Activated naive CD8-positive, alpha-beta T cell treated with anti-CD3 and anti-CD28 coated beads, Interleukin-2, amount 50 U/mL, for 16 hours (primary cell): Measurements from ENCODE around the gene AP4B1.

Experiments
- DNase-seq: peaks from one replicate; pipeline ENCODE4 v3.0.0-alpha.2; 2020; ENCODE audit warnings: low read depth, low spot score

The AP4B1 gene

DNA sequence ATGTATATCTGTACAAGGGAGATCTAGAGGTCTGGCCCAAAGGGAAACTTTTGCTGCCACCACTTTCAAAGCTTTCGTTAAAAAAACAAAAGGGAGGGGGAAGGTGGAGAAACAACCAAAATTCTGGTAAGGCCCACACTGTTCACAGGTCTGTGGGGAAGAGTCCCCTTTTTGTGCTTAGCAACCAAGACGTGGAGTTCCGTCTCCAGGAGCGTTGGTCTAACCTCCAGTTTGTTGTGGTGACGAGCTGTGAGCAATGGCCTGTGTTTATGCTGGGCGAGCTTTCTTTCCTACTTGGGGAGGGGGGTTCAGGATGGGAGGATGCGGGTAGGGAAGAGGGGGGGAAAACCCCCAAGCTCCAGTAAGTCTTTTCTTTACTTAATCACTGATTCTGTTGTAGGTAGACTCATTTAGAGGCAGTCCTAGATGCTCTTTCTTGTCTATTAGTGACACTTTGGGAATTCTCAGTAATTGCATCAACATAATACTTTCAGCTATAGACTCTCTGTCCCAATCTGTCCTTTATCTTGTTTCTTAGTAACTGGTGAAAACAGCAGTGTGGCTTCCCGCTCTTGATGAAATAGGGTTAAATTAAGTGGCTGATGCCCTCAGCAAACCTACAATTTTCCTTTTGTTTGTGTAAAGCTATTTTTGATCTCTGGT lies 26.0 kb upstream of the AP4B1 start:
- DNase-seq: no peak

DNA sequence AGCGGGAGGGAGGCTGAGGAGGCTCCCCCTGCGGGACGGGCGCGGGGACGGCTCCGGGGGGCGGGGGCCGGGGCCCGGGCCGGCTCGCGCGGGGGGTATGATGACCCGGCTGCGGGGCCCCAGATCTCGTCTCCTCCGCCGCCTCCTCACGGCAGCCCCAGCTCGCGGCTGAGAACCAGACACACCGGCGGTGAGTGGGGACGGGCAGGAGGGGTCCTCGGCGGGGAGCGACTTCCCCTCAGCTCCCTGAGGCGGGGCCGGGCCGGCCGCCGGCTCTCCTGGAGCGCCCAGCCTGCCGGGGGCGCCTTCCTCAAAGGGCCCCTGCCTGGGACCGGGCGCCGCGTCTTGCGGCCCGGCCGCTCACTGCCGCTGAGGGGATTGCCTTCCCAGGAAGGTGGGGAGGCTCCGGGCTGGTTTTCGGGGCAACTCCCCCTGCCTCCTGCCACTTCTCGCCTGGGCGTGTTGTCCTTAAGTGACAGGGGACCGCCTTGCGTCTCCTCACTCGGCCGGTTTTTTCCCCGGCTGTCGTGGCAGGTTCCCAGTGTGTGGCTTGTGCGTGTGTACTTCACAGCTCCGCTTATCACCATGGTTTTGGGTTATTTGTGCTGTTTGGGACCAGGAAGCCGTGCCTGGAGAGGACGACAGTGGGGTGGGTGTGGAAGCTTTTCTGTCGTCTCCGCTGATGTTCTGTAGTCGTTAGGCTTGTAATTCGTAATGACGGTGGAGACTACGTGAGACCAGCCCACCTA lies 25.3 kb upstream of the AP4B1 start:
- peak; percentile 11 for DNase-seq

DNA sequence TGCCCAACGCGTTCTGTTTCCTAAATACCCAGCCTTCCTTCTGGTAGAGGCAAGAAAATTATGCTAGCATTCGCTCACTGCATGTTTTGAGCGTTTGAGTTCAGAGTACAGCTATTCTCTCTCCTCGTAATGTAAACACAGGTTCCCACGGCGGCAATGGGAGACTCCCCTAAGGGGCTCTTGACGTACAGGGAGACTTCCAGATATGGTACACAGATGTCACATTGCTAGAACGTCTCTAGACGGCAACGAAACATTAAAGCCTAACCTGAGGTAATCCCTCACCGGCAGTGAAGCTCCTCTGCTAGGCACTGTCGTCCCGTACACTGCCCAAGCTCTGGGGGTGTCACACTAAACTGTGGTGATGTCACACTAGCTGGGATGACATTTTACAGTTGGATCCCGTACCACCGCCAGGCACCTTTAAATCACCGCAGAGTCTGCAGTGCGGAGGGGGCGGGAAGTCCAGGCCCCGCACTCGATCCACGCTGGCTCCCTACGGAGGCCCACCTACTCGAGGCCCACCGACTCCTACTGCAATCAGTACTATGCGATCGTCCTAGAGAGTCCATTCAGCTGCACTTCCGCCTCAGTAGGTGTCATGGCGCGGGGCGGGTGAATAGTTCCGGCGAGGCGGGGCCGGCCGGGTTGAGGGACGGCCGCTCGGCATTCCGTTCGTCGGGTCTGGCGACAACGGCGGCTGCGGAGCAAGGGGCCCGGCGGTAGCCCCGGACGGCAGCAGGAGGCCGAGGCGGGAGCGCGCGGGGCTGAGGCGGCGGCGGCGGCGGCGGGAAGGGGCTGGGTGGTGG lies 24.5 kb upstream of the AP4B1 start, which contains the start of gene HIPK1:
TSS of gene HIPK1 (plus strand) at position 384 of the 809 bp plus-strand sequence.
- peak; percentile 89 for DNase-seq

DNA sequence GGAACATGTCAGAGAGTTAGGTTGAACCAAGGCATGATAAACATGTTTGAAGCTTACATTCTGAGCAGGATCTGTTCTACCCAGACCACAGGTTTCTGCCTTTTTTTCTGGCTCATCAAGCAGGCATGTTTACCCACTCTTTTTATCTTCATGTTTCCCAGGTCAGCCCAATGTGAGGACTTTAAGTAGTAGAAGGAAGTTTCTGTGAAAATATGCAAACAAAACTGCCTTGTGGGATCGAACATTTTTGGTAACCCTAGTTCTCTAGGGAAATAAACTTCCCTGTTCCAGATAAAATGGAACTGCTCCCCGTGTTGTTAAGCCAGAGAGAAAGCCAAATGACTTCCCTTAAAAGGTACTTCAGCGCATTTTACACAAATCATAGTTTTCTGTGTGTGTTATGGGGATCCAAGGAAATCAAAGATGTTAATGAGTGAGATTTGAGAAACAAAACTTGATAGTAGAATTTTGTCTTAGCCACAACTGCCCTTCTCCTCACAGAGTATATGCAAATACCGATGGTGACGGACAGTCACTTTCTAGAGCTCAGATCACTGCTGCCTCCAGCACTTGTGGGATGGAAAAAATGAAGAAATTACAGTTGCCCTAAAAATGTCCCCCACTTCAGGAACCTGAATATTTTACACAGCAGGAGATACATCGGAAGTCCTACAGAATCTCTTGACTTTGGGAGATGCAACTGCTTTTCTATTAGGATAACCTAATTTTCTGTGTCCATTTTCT lies 23.8 kb upstream of the AP4B1 start:
- no peak for DNase-seq

DNA sequence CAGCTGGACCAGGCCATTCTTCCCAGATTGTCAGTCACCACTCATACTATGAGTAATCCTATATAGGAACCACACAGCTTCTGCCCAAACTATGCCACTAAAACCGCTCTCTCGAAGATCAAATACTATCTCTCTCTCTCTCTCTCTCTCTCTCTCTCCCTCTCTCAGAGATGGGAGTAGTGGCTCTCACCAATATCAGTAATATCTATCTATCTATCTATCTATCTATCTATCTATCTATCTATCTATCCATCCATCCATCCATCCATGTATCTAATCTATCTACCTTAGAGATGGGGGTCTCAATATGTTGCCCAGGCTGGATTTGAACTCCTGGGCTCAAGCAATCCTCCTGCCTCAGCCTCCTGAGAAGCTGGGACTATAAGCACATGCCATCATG lies 19.9 kb upstream of the AP4B1 start:
- DNase-seq: no peak

DNA sequence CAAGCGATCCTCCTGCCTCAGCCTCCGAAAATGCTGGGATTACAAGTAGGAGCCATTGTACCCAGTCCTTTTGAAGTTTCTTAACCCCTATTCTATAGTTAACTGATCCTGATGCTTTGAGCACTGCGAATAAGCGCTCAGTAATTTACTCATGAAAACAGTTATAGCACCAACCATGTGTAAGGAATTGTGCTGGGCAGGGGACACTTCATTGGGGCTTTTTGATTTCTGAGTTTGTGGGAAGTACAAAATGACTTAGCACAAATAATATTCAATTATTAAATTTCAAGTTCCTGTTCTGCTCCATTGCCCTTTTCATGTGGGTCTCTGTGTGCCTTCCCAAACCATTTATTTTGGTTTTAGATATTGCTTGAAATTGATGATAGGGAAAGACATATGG lies 18.4 kb upstream of the AP4B1 start:
- DNase-seq: no peak

DNA sequence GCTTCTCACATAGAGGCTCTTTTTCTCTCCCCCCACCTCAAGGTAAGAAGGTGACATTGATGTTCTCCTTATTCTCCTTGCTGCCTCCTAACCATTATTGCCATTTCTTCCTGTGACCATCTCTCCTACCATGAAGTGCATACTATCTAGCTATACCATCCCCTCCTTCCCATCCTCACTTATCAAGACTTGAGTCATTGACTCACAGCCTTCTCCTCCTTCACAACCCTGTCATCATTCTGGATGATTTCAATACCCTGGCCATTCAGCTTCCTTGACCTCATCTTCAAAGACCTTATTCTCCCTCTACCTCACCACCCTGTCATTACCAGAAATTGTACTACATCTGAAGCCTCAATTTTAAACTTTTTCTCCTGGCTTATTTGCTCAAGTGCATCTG lies 13.6 kb upstream of the AP4B1 start:
- no peak for DNase-seq

DNA sequence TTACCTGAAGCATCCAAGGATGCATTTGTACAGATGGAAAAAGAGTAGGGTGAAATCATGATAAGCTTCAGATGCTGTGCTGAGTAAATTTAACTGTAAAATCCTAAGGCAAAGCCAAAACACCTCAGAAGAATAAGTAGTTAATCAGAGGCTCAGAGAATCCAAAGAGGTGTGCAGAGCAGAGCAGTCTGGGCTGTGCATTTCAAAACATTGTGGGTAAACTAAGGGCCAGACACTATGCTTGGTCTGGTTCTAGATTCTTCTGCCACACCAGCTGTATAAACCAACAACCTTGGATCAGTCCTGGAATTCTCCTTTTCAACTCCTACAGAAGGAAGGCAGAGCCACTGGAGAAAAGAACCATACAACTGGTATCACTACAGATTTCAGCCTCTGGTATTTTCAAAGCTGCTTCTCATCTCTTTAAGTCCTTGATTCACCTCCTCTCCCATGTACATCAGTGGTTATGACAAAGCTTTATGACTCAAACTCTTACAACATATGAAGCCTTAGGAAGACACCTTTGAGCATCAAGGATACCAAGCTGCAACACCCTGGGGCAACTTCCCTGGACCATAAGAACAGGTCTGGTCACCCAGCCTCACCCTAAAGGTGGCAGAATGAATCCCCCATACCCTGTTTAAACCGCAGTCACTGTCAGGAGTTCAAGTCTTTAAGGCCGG lies 12.9 kb upstream of the AP4B1 start:
- DNase-seq: no peak

DNA sequence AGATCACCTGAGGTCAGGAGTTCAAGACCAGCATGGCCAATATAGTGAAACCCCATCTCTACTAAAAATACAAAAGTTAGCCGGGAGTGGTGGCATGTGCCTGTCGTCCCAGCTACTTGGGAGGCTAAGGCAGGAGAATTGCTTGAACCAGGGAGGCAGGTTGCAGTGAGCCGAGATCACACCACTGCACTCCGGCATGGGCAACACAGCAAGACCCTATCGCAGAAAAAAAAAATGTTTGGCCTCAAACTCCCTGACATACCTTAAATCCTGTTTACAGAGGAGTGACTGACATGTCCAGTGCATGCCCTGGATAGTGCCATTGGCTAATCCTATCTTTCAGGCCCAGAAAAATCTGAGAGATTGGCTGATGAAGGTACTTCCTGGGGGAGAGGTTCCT lies 12.4 kb upstream of the AP4B1 start:
- no peak for DNase-seq

DNA sequence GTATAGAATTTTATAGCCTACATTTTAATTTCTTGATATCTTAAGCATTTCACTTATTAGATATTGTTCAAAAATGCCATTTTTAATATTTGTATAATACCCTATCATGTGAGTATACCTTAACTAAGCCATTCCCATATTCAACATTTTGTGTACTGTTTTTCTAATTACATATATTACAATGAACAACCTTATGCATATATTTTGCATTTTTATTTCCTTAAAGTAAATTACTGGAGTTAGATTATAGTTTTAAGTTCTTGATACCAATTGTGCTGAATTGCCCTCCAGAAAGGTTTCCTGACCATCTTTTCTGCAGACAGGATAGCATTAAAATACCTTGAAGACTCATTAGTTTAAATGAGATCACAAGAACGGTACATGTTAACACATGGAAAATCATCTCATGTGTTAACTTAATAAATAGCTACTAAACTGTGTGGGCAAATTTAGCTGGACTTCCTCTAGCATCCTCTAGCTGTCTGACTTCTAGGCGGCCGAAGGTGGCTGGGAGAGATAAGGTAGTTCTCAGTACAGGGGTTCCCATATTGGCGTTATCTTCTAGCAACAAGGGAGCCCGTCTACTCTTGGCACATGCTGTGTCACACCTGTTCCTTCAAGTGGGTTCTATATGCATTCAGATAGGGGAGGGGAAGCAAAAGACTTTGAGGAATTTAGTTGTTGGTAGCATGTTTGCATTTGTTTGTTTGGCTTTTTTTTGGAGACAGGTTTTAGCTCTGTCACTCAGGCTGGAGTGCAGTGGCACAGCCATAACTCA lies 9.5 kb upstream of the AP4B1 start:
- no peak for DNase-seq

DNA sequence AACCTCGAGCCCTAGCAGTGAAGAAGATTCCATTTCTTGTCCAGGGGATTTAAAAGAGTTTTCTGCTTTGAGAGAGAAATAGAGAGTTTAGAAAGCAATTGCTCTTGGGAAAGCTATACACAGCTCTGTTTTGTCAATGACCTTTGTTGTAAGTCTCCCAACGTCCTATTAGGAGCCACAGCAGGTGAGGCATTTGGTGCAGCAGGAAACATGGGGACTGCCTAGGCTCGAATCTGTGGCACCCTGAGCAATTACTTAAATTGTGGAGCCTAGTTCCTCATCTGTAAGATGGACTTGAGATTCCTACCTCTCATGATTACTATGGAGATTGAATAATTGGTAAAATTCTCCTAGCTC lies 8.7 kb upstream of the AP4B1 start:
- DNase-seq: no peak

DNA sequence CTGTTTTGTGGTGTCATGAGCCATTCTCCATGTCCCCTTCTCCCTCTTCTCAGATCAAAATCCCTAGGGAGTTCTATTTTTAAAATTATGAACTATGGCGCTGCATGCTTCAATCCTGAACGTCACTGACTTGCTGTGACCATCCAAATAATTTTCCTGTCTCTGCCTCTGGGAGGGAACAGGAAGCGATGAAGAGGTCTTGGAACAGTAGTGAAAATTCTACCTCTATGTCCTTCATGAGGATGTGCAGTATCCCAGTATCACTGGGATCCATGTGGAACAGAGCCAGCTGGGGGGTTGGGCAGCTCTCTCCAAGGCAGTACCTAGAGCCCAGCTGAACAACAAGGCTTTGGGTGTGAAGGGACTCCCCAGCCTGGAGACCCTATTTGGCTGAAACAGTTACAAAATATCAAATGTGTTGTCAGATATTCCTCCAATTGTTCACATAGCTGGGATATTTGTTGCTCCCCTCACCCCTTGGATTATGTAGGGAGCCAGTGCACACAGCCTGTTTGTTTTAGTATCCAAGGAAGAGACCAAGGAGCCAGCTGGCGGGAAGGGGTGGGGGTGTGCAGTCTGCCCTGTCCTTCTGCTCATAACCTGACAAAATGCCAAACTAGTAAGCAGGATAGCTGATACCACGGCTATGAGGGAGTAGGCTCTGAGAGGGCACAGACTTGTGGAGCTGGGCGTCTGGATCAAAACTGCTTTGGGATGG lies 8.2 kb upstream of the AP4B1 start:
- DNase-seq: no peak

DNA sequence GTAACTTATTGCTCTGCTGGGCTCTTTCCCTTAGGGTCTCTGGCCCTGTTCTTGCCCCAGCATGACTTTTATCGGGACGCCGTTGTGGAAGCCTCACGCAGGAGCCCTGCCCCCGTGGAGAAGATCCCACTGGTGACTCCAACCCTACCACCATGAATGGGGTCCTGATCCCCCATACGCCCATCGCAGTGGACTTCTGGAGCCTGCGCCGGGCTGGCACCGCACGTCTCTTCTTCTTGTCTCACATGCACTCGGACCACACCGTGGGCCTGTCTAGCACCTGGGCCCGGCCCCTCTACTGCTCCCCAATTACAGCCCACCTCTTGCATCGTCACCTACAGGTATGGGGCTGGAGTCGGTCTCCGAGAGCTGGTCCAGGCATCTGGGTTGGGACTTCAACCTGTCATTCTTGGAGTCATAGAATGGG lies 849 bp upstream of the AP4B1 start:
- no peak for DNase-seq

DNA sequence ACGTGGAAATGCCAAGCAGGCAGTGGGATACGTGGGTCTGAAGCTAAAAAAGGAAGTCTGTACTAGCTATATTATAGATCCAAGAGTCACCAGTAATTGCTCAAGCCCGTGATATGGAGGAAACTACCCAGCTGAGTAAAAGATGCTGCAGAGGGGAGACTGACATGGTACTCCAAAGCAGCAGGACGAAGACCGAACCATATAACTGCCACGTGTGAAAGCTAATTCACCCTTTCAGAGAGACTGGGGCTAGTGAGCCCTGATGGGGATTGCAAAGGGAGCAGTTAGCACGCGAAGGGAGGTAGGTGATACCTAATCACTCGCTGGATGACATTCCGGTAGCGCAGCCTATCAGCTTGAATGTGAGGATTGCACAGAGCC lies 316 bp downstream of the AP4B1 start:
- peak; percentile 14 for DNase-seq

DNA sequence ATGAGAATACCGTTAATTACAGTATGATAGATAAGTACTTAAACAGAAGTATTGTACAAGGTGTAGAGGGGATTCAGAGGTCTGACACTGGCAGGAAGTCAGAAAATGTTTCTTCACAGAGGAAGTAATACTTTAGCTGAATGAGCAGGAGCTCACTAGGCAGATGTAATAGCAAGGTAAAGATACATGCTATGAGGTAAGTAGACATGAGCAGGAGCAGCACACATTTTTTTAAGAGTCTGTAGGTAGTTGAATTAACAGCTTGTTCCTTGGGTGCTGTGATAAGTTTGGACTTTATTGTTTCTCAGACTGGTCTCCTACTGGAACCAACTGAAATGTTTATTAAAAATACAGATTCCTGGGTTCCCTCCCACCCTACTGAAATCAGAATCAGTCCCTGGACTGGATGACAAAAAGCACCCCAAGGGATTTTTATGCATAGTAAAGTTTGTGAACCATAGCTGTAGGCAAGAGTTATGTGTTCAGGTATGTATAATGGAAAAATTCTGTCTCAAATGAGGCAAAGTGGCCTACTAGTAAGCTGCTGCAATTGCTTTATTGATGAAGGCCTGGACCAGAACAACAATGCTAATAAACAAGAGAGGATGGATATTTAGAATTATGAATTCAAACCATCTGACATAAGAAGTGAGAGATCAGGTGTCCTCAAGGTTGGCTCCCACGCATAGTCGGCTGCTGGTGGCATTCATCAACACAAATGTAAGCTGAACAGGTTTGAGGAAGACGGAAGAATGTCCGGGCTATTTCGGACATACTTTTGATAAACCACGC lies 902 bp downstream of the AP4B1 start:
- no peak for DNase-seq

DNA sequence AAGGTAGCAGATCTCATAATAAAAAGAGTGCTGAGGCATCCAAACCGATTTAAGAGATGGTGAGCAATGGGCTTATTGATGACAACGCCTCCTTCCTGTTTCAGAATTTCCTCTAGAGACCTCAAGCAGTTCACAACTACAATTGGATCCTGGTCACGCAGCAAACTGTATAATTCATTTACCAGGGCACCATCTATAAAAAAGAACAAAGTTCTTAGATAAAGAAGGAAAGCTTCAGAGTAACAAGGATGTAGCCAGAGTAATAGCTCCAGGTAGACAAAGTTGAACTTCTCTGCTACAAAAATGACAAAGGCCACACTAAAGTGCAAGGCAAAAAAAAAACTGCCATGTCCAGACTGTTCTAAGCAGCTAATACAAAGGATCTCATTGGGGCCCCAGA lies 3.4 kb downstream of the AP4B1 start:
- no peak for DNase-seq

DNA sequence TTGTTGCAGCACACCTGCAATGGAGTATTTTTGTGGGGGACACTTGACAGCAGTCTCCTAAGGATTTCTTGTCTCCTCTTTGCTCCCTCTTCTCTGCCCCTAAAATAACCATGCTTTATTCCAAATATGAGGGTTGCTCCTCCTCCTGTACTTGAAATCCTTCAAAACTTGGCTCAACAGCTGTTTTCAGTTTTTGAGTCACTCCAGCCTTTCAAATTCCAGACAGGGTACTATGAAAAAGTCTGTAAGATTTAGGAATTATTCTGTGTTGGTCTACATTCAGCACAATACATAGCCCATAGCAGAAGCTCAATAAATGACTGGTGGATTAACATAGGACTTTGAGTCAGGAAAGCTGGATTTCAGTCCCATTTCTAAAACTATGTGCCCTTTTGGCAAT lies 5.5 kb downstream of the AP4B1 start:
- DNase-seq: no peak

DNA sequence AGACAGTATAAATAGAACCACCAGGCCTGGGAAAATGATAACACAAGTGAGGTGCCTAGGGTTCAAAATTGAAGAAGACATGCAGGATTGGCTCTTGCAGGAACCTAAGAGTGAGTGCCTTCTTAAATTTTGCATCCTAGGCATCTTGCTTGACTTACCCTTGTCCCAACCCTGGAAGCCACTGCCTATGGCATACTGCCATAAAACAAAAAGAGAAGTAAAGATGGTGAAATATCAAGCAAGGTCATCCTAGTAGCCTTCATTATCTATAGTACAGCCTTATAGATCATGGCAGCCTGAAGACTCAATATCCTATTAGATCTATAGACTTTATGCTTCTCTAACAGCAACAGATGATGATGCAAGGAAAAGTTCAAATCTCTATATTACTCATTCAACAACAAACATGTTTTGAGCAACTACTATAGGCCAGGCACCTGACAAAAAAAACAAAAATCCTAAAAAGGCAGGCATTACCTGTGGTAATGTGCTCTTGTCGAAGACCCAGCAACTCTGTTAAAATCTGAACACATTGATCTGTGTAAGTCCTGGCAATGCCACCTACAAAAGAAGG lies 6.3 kb downstream of the AP4B1 start:
- no peak for DNase-seq

DNA sequence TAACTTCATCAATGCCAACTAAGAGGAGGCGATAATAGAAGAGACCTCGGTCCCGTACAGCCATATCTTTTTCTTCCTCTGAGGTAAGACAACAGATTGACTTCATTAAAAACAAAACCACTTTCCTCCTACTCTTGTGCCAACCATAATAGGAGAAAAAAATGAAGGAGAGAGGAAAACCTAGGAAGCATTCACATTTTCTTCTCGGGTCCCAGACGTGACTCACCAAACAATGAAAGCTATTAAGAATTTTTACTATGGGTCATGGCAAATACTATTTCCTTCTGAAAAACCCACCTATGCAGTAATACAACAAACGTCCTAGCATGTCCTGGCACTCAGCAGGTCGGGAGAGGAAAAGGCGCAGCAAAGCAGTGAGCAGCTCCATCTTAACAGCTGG lies 8.6 kb downstream of the AP4B1 start:
- no peak for DNase-seq
